H1 (cell line): Measurements from ENCODE around the gene KRTAP19-6.

Source experiments
- EGR1 ChIP-seq: IDR thresholded peaks from 2 replicates; pipeline ENCODE4 v1.6.1; 2011; ENCODE audit warnings: low read depth, low read length, borderline replicate concordance
- HDAC6 ChIP-seq: IDR thresholded peaks from one replicate; pipeline ENCODE4 v1.7.1; 2012; ENCODE audit warnings: low read depth, mild to moderate bottlenecking, inconsistent platforms, low read length, moderate library complexity
- SP2 ChIP-seq: IDR thresholded peaks from 2 replicates; pipeline ENCODE4 v1.6.1; 2012; ENCODE audit warnings: mild to moderate bottlenecking, low read length, inconsistent platforms
- ZNF274 ChIP-seq: IDR thresholded peaks from 2 replicates; pipeline ENCODE4 v1.7.0; 2012; ENCODE audit warnings: low read length, borderline replicate concordance; ENCODE audit errors: extremely low read depth
- TF ChIP-seq, protein P1 (sequence below), 3 experiments: IDR thresholded peaks; 1 replicate in 2 of 3; 2 replicates in 1 of 3; pipeline versions ENCODE4 v1.5.1 to v1.6.1; 2011; ENCODE audit warnings: low read length in 3 of 3, mild to moderate bottlenecking in 3 of 3, inconsistent platforms in 2 of 3, low read depth in 1 of 3, moderate library complexity in 1 of 3; ENCODE audit not compliant: insufficient read depth in 1 of 3; ENCODE audit errors: control extremely low read depth in 1 of 3

DNA sequence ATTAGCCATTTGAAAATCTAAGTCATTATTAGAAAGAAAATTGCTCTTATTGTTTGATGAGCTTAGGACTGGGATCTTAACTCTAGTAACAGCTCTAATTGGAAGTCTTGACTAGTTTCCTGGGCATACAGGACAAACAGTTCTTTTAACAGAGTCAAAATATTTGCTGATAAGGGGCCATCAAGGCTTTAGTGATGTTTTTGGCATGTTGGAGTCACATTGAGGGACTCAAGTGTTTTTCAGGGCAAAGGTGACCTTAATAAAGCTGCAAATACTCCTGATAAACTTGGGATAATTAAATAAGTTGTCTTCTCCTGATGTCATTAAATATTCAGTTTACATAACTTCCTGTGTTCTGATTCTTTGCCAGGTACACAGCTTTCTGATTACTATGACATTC lies 26.0 kb upstream of the KRTAP19-6 start:
- TF ChIP-seq SP2 (no peak), HDAC6 (no peak), ZNF274 (no peak), EGR1 (no peak)
- TF ChIP-seq, protein P1, sequence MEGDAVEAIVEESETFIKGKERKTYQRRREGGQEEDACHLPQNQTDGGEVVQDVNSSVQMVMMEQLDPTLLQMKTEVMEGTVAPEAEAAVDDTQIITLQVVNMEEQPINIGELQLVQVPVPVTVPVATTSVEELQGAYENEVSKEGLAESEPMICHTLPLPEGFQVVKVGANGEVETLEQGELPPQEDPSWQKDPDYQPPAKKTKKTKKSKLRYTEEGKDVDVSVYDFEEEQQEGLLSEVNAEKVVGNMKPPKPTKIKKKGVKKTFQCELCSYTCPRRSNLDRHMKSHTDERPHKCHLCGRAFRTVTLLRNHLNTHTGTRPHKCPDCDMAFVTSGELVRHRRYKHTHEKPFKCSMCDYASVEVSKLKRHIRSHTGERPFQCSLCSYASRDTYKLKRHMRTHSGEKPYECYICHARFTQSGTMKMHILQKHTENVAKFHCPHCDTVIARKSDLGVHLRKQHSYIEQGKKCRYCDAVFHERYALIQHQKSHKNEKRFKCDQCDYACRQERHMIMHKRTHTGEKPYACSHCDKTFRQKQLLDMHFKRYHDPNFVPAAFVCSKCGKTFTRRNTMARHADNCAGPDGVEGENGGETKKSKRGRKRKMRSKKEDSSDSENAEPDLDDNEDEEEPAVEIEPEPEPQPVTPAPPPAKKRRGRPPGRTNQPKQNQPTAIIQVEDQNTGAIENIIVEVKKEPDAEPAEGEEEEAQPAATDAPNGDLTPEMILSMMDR (IDR thresholded peaks at IDR 0.05; ENCODE audit: control extremely low read depth in 1 of 3, insufficient read depth in 1 of 3, low read depth in 1 of 3, low read length in 3 of 3) = no peak
